ENCODE data around the gene LRIG2. TPM values are rescaled to one million over a fixed set of nuclear protein-coding genes. Genes with fewer than 3 reads are reported as not detected.

LRIG2 gene
- total and polyA plus RNA-seq, 2 of the 13 experiments (the other 11 are each of a cell fraction or from before 2014, with no cell fraction given): 8.1 to 12.2 TPM

- intact Hi-C loops (cut with micrococcal nuclease; ENCODE audit: unreplicated experiment) (no loop called here), in situ Hi-C loops (cut with HindIII; ENCODE audit: extremely low pct_ligation_motif_present, low pct_unique_long_range_greater_than_20kb) (no loop called here)
- Histone ChIP-seq H4K20me1 (ENCODE audit: insufficient read depth, low read length) (no peaks in the 10 kb centered on the region), H3K9me3 (ENCODE audit: low read length) (no peaks in the 10 kb centered on the region), H3K4me2 (ENCODE audit: low read depth, low read length) (no peak overlapping the region), H2AFZ (ENCODE audit: low read length) (no peak overlapping the region), H3K36me3 (replicated peaks in 1 of 2; ENCODE audit: control insufficient read depth in 1 of 2, insufficient read depth in 2 of 2, low read length in 2 of 2) (peaks cover 11 to 24% of the 10 kb centered on the region in 2 experiments), H3K9ac (ENCODE audit: insufficient read depth, low read depth, low read length) (no peak overlapping the region), H3K4me1 (ENCODE audit: insufficient read depth, low read length) (peaks cover 18% of the 10 kb centered on the region), H3K4me3 (replicated peaks in 1 of 3; ENCODE audit: insufficient read depth in 1 of 3, low read depth in 2 of 3, low read length in 3 of 3) (no peak overlapping the region), H3K27ac (ENCODE audit: extremely low read length, insufficient read depth, low read length) (peak overlapping the region; percentile 35), H3K27me3 (ENCODE audit: control insufficient read depth in 1 of 2, insufficient read depth in 2 of 2, low read length in 2 of 2) (no peaks in the 10 kb centered on the region), H3K79me2 (ENCODE audit: insufficient read depth, low read length) (no peaks in the 10 kb centered on the region)
- no peak for FAIRE-seq
- no TSS peak for BruUV-seq (replicated peaks)
- ChIA-PET POLR2A (no interaction called here), CTCF (ENCODE audit: low intra/inter-chr PET ratio, low total read pairs) (no interaction called here)
- DNase-seq (ENCODE audit: low spot score): no peak
- TF ChIP-seq HNF4A (CRISPR knock-in tag; IDR thresholded peaks at IDR 0.05): 0 out of 2 replicates have a peak, but pooled peaks have one; percentile 7
- no peak for TF ChIP-seq SAFB2 (CRISPR knock-in tag; IDR thresholded peaks at IDR 0.05; ENCODE audit: borderline replicate concordance, low read depth)
- 89% methylated on average over 2 of the region's 2 CpGs for WGBS (ENCODE audit: low lambda C conversion rate)
- ATAC-seq: no peak
Measured at GRCh38 chr1:113126207-113126606, 53.2 kb downstream of the LRIG2 start.

- no peak overlapping the region for H3K4me2 ChIP-seq (ENCODE audit: low read depth, low read length)
- no peak overlapping the region for H3K27ac ChIP-seq (ENCODE audit: extremely low read length, insufficient read depth, low read length)
- no peak overlapping the region for H3K4me3 ChIP-seq (replicated peaks in 1 of 3; ENCODE audit: insufficient read depth in 1 of 3, low read depth in 2 of 3, low read length in 3 of 3)
- in situ Hi-C loops (cut with HindIII; ENCODE audit: extremely low pct_ligation_motif_present, low pct_unique_long_range_greater_than_20kb): no loop called here
- H3K4me1 ChIP-seq (ENCODE audit: insufficient read depth, low read length): peaks cover 18% of the 10 kb centered on the region
- DNase-seq (ENCODE audit: low spot score): no peak
- no peak for FAIRE-seq
- H3K79me2 ChIP-seq (ENCODE audit: insufficient read depth, low read length): no peaks in the 10 kb centered on the region
- no peak for ATAC-seq
- no peaks in the 10 kb centered on the region for H3K9me3 ChIP-seq (ENCODE audit: low read length)
- H3K36me3 ChIP-seq (replicated peaks in 1 of 2; ENCODE audit: control insufficient read depth in 1 of 2, insufficient read depth in 2 of 2, low read length in 2 of 2): peaks cover 8 to 11% of the 10 kb centered on the region in 2 experiments
- H4K20me1 ChIP-seq (ENCODE audit: insufficient read depth, low read length): no peaks in the 10 kb centered on the region
- no peaks in the 10 kb centered on the region for H3K27me3 ChIP-seq (ENCODE audit: control insufficient read depth in 1 of 2, insufficient read depth in 2 of 2, low read length in 2 of 2)
- WGBS (ENCODE audit: low lambda C conversion rate): 98% methylated on average over 2 of the region's 2 CpGs
- ChIA-PET CTCF (ENCODE audit: low intra/inter-chr PET ratio, low total read pairs) (no interaction called here), POLR2A (no interaction called here)
- H3K9ac ChIP-seq (ENCODE audit: insufficient read depth, low read depth, low read length): no peak overlapping the region
- no peak overlapping the region for H2AFZ ChIP-seq (ENCODE audit: low read length)
- no TSS peak for BruUV-seq (replicated peaks)
- intact Hi-C loops (cut with micrococcal nuclease; ENCODE audit: unreplicated experiment): no loop called here
- TF ChIP-seq SIN3B (IDR thresholded peaks at IDR 0.05; ENCODE audit: low read length): no peak
- TF ChIP-seq ZNF562 (CRISPR knock-in tag; IDR thresholded peaks at IDR 0.05; ENCODE audit: borderline replicate concordance): no peak
- no peak for TF ChIP-seq ZXDC (CRISPR knock-in tag; IDR thresholded peaks at IDR 0.05)
- TF ChIP-seq MZF1 (CRISPR knock-in tag; IDR thresholded peaks at IDR 0.05; ENCODE audit: borderline replicate concordance): no peak
- TF ChIP-seq BORCS8-MEF2B (CRISPR knock-in tag; IDR thresholded peaks at IDR 0.05): no peak
- no peak for TF ChIP-seq ZBTB39 (CRISPR knock-in tag; IDR thresholded peaks at IDR 0.05)
- TF ChIP-seq MXD3 (CRISPR knock-in tag; IDR thresholded peaks at IDR 0.05): no peak
- TF ChIP-seq ADNP (CRISPR knock-in tag; IDR thresholded peaks at IDR 0.05): no peak
- TF ChIP-seq FOXC1 (CRISPR knock-in tag; IDR thresholded peaks at IDR 0.05; ENCODE audit: borderline replicate concordance): no peak
- no peak for TF ChIP-seq ZNF792 (CRISPR knock-in tag; IDR thresholded peaks at IDR 0.05)
- no peak for TF ChIP-seq MNT (IDR thresholded peaks at IDR 0.05)
- no peak for TF ChIP-seq SMARCE1 (IDR thresholded peaks at IDR 0.05; ENCODE audit: borderline replicate concordance)
Measured at GRCh38 chr1:113128116-113128515, 55.1 kb downstream of the LRIG2 start.

All from HepG2 (cell line).